RWPE2 (cell line): ENCODE results near the gene PRODH.
A peak's percentile ranks its signal among the peaks of the same experiment; 100 is the strongest.

Experiments
- ATAC-seq: fragments of 200-7000 bp; cut with Tn5 transposase; 3 replicates; pipeline ENCODE4 v1.9.1; 2021; ENCODE audit warnings: low read depth
- DNase-seq: peaks from one replicate; pipeline ENCODE4 v3.0.0-alpha.2; 2020; ENCODE audit warnings: low spot score
- H3K27ac ChIP-seq: fragments of 450-650 bp; 2 replicates; pipeline ENCODE4 v1.5.1; 2017; ENCODE audit warnings: mild to moderate bottlenecking; ENCODE audit not compliant: poor library complexity, severe bottlenecking
- H3K27me3 ChIP-seq: fragments of 250-450 bp; sonication (Bioruptor Pico); 2 replicates; pipeline ENCODE4 v1.5.1; 2021; ENCODE audit warnings: mild to moderate bottlenecking, moderate library complexity; ENCODE audit not compliant: insufficient read depth, poor library complexity, severe bottlenecking
- H3K36me3 ChIP-seq: fragments of 250-450 bp; sonication (Bioruptor Pico); 2 replicates; pipeline ENCODE4 v1.5.1; 2020; ENCODE audit warnings: low read depth, mild to moderate bottlenecking, moderate library complexity
- H3K4me1 ChIP-seq: fragments of 250-450 bp; sonication (Bioruptor Pico); 2 replicates; pipeline ENCODE4 v1.5.1; 2021; ENCODE audit warnings: mild to moderate bottlenecking, moderate library complexity; ENCODE audit not compliant: insufficient read depth, poor library complexity, severe bottlenecking
- H3K4me3 ChIP-seq: fragments of 250-450 bp; sonication (Bioruptor Pico); 2 replicates; pipeline ENCODE4 v1.5.1; 2021; ENCODE audit warnings: mild to moderate bottlenecking, moderate library complexity; ENCODE audit not compliant: severe bottlenecking
- H3K9me3 ChIP-seq: fragments of 250-450 bp; sonication (Bioruptor Pico); 2 replicates; pipeline ENCODE4 v1.5.1; 2021; ENCODE audit warnings: mild to moderate bottlenecking, moderate library complexity; ENCODE audit not compliant: severe bottlenecking
- TF ChIP-seq, protein P1 (sequence below): fragments of 450-650 bp; IDR thresholded peaks from one replicate; pipeline ENCODE4 v1.5.1; 2017; ENCODE audit warnings: mild to moderate bottlenecking, moderate library complexity; ENCODE audit not compliant: poor library complexity, severe bottlenecking

The PRODH gene, protein sequence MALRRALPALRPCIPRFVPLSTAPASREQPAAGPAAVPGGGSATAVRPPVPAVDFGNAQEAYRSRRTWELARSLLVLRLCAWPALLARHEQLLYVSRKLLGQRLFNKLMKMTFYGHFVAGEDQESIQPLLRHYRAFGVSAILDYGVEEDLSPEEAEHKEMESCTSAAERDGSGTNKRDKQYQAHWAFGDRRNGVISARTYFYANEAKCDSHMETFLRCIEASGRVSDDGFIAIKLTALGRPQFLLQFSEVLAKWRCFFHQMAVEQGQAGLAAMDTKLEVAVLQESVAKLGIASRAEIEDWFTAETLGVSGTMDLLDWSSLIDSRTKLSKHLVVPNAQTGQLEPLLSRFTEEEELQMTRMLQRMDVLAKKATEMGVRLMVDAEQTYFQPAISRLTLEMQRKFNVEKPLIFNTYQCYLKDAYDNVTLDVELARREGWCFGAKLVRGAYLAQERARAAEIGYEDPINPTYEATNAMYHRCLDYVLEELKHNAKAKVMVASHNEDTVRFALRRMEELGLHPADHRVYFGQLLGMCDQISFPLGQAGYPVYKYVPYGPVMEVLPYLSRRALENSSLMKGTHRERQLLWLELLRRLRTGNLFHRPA

DNA sequence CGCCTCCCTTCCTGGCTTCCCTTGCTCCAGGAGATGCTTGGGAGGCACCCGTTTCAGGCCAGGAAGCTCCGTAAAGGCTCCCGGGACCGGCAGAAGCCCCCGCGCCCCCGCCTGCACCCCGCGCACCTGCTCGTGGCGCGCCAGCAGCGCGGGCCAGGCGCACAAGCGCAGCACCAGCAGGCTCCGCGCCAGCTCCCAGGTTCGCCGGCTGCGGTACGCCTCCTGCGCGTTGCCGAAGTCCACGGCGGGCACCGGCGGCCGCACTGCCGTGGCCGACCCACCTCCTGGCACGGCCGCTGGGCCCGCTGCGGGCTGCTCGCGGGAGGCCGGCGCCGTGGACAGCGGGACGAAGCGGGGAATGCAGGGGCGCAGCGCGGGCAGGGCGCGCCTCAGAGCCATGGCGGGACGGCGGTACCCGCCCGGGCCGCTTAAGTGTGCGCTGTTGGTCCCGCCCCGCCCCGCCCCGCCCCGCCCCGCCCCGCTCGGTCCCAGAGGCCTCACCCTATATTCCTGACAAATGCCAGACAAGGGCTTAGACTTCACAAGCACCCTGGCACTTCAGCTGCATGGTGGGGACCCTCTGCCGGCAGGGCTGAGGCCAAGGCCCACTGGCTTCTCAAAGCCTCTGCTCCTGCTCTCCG is at the start of gene PRODH:
PRODH (minus strand) TSS at position 405 of the 641 bp plus-strand sequence; CDS start at position 399, 6 bp downstream.
- Histone ChIP-seq H3K4me3 (no peak within 1 kb of the TSS), H3K36me3 (no peaks in the 10 kb centered on the region), H3K4me1 (no peaks in the 10 kb centered on the region), H3K27ac (no peak within 1 kb of the TSS), H3K9me3 (no peaks in the 10 kb centered on the region), H3K27me3 (no peaks in the 10 kb centered on the region)
- DNase-seq (no peak), ATAC-seq (peak; percentile 75)
- TF ChIP-seq, protein P1, sequence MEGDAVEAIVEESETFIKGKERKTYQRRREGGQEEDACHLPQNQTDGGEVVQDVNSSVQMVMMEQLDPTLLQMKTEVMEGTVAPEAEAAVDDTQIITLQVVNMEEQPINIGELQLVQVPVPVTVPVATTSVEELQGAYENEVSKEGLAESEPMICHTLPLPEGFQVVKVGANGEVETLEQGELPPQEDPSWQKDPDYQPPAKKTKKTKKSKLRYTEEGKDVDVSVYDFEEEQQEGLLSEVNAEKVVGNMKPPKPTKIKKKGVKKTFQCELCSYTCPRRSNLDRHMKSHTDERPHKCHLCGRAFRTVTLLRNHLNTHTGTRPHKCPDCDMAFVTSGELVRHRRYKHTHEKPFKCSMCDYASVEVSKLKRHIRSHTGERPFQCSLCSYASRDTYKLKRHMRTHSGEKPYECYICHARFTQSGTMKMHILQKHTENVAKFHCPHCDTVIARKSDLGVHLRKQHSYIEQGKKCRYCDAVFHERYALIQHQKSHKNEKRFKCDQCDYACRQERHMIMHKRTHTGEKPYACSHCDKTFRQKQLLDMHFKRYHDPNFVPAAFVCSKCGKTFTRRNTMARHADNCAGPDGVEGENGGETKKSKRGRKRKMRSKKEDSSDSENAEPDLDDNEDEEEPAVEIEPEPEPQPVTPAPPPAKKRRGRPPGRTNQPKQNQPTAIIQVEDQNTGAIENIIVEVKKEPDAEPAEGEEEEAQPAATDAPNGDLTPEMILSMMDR, result no peak

DNA sequence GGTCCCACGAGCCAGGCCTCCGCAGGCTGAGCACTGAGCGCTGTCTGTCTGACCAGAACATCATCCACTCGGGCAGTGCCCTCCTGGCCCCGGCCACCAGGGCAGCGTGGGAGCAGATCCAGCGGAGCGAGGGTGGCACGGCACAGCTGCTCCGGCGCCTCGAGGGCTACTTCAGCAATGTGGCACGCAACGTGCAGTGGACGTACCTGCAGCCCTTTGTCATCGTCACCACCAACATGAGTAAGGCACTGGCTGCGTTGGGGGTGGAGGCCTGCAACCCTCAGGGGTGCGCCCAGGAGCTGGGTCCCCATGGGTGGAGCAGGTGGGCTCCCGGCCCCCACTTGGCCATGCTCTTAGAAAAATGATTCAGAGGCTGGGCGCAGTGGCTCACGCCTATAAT is 49.7 kb upstream of the PRODH start:
- H3K27me3 ChIP-seq, result no peaks in the 10 kb centered on the region
- peaks cover 2% of the 10 kb centered on the region for H3K9me3 ChIP-seq
- ATAC-seq (no peak), DNase-seq (no peak)
- no peak overlapping the region for H3K4me3 ChIP-seq
- no peaks in the 10 kb centered on the region for H3K36me3 ChIP-seq
- no peaks in the 10 kb centered on the region for H3K4me1 ChIP-seq
- no peak overlapping the region for H3K27ac ChIP-seq
- TF ChIP-seq, protein P1, result no peak

DNA sequence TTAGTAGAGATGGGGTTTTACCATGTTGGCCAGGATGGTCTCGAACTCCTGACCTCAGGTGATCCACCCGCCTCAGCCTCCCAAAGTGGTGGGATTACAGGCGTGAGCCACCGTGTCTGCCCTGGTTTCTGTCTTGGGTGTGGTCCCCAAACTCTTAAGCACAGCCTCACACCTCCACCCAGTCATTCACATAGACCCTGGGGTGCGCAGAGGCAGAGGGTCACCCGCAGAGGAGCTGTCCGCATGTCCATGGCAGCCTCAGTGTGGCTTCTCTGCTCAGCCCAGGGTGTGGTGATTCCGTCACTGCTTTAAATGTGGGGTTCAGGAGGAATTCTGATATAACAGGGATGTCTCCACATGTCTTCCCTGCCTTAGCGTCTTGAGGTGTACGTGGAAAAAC is 48.5 kb upstream of the PRODH start:
- H3K36me3 ChIP-seq, result no peaks in the 10 kb centered on the region
- DNase-seq (no peak), ATAC-seq (no peak)
- no peaks in the 10 kb centered on the region for H3K27me3 ChIP-seq
- no peaks in the 10 kb centered on the region for H3K4me1 ChIP-seq
- H3K4me3 ChIP-seq, result no peak overlapping the region
- peaks cover 2% of the 10 kb centered on the region for H3K9me3 ChIP-seq
- TF ChIP-seq, protein P1, result no peak
- H3K27ac ChIP-seq, result no peak overlapping the region

DNA sequence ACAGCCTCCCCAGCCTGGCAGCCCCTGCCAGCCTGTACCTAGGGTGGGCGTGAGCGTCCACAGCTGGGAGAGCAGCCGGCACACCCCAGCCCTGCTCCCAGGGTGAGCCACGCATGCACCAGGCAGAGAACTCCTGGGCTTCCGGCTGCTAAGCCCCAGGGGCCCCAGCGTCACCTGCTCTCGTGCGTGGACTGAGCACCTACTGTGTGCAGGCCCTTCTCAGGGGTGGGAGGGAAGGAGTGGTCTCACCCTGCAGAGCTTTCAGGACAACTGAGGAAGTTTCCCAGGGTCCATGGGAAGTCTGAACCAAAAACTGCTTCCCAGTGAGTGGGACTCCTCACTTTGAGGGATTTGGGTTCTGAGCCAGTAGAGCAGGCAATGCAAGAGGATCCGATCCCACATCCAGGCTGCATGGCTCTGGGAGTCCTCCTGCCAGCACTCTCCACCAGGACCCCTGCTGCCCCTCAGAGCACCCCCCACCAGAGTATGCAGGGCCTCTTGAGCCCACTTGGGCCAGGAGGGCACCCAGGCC is 47.1 kb upstream of the PRODH start:
- TF ChIP-seq, protein P1, result no peak
- H3K9me3 ChIP-seq, result peaks cover 2% of the 10 kb centered on the region
- DNase-seq (no peak), ATAC-seq (no peak)
- H3K27me3 ChIP-seq, result no peaks in the 10 kb centered on the region
- no peak overlapping the region for H3K27ac ChIP-seq
- no peak overlapping the region for H3K4me3 ChIP-seq
- no peaks in the 10 kb centered on the region for H3K36me3 ChIP-seq
- no peaks in the 10 kb centered on the region for H3K4me1 ChIP-seq
